GDM1 (cell line): ENCODE data around the gene RAB8B.

ENCODE experiments used
- DNase-seq: peaks from one replicate; lab custom pipeline; 2025; lab: John Stamatoyannopoulos, UW

Gene RAB8B

GRCh38 chr15:63238171-63238570, 48.8 kb downstream of the RAB8B start:
- no peak for DNase-seq

DNA sequence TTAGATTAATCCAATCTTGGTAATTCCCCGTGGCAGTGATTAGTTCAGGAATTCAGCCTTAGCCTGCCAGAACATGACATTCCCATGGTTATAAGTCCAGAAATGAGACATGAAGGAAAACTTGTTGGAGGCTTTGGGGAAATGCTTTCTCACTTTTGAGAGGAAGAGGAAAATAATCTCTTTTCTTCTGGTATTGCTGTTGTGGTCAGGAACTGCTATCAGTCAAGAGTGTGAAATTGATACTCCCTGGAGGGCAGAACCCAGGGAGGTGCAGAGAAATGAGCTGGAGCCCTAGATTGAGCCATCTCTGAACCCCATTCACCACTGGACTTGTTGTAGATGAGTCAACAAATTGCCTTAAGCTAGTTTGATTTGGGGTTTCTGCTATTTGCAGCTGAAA, 49.4 kb downstream of the RAB8B start:
- no peak for DNase-seq

GRCh38 chr15:63240109-63240508, 50.7 kb downstream of the RAB8B start:
- no peak for DNase-seq

DNA sequence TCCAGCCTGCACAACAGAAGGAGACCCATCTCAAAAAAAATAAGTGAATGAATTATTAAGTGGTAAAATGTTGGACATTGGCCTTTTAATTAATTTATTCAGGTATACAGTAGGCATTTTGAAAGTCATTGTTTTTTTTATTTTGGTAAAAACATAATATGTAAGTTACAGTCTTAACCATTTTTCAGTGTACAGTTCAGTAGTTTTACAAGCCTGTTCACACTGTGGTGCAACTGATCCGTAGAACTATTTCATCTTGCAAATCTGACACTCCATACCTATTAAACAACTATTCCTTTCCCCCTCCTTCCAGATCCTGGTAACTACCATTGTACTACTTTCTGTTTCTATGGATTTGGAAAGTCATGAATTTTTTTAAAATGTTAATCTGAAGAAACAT, 51.9 kb downstream of the RAB8B start:
- DNase-seq: no peak

GRCh38 chr15:63243101-63243500, 53.7 kb downstream of the RAB8B start:
- DNase-seq: no peak

DNA sequence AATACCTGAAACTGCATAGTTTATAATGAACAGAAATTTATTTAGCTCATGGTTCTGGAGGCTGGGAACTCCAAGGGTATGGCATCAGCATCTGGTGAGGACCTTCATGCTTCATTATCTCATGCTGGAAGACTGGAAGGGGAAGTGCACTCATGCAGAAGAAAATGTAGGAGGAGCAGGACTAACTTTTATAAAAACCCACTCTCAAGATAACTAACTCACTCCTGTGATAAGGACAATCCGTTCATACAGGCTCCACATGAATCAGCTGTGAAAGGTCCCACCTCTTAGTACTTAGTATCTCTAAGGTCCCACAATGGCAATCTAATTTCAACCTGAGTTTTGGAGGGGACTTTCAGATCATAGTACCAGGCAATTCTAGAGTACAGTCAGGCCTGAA, 54.4 kb downstream of the RAB8B start:
- DNase-seq: no peak

GRCh38 chr15:63244399-63244798, 55.0 kb downstream of the RAB8B start:
- no peak for DNase-seq

DNA sequence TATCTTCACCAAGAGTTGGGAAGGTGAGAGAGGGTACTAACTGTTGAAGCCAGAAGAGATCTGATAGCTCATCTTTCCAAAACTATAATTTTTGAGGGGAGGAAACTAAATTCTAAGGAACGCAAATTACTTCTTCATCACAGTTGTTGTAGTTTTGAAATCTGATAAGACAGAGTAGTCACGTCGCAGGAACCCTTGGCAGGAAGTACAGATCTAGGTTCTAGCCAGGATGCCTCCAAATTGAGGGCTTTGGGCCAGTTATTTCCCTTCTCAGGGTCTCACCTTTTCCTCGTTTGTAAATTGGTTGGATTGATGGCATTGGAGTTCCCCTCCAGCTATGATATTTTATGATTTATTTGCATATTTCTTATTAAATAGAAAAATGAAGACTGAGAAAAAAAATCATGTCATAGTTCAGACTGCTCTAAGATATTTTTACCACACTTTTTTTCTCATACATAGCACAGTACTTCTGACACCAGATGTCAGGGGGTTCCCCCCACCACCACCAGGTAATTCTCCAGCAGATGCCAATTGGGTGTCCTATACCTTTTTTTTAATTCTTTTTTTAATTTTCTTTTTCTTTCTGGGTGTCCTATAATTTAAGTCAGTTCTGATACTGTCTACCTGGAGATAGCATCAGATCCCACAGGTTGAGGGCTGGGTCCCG, 55.7 kb downstream of the RAB8B start:
- DNase-seq: no peak

GRCh38 chr15:63246691-63247469, 57.5 kb downstream of the RAB8B start:
- DNase-seq: no peak

DNA sequence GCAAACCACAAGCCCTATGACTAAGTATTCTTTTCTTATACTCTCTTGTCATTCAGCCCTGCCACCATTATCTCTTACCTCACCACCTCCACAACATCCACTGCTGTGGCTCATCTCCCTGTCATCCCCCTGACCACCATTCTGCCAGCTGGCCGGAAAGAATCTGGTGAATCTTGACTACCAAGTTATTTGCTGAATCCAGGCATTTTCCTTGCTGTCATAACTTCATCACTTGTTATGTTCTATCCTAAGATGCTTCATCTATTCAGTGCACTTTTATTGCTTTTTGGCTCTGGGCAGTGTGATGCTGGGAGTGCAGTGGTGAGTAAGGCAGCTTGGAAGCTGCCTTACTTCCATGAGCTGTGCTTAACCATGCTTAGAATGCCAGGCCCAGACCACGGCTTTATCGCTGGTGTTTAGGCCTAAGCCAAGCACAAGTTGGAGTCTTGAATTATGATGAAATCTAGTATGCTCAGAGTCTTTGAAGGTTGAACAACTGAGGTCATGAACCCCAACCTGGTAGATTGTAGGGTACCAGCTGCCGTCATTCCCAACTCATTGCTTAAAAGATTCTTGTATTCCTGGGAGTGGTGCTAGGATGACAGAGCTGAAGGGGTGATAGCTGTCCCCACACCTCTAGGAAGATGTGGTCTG, 61.0 kb downstream of the RAB8B start:
- no peak for DNase-seq

- DNase-seq: no peak
These were observed 62.3 kb downstream of the RAB8B start for GRCh38 chr15:63251701-63252100.

DNA sequence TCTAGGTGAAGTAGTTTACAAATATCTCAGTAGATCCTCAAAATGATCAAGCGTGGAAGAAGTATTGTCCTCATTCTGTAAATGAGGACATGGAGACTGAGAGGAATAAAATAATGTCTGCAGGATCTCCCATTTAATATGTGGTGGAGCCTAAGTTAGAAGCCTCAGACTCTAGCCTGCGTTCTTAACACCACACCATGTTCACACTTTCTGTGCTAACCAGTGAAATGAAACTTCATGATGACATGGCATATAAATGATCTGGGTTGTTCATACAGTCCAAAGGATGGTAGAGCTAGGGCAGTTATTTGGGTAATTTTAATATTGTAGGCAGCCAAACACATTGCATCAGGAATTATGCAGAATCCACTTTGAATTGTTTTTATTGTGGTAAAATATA, 62.9 kb downstream of the RAB8B start:
- DNase-seq: no peak

DNA sequence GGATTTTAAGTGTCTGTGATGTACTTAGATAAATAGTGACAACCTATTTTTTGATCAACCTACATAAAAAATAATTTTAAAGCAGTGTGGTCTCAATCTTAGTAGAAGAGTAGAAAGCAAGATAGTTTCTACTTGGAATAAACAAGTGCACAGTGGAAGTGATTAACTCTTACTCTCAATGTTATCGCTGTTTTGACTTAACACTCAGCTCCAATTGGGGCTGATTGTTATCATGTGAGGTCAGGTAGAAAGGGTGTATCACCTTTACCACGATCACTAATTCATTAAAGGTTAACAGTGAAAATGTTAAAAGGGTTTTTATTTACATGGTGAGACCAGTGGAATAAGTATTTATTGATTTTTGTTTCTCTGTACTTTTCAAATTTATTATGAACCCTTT, 65.6 kb downstream of the RAB8B start:
- DNase-seq: no peak

- DNase-seq: no peak
These were observed 66.1 kb downstream of the RAB8B start for GRCh38 chr15:63255489-63255990.

DNA sequence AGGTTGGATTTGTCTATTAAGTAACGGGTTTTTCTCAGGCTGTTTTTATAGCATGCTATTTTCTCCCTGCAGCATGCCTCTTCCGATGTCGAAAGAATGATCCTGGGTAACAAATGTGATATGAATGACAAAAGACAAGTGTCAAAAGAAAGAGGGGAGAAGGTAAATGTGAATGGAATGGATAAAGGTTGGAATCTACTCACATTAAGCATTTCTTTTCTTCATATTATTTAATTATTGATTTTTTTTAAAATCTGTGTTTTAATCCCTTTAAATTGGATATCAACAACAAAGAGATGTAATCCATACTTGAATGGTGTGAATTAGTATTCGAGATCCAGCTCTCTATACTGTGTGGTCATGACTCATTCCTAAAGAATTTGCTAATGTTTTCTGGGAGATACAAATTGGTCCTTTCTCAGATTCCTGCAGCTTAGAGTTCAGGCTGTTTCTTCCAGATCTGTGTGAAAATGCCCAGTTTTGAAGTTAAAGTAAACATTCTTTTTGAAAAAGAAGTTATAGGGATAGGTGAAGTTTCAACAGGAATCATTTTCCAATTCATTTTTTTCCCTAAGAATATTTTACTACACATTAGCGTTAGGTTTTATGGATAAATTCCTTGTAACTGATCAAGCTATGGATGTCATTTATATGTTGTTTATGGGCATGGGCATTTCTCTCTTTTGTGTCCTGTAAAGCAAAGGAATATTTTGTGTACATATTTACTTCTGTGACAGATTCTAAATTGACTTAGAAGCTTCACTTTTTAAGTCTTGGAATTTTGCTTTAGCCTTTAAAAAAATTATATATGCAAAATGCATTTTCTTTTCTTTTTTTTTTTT, 67.2 kb downstream of the RAB8B start:
- no peak for DNase-seq

DNA sequence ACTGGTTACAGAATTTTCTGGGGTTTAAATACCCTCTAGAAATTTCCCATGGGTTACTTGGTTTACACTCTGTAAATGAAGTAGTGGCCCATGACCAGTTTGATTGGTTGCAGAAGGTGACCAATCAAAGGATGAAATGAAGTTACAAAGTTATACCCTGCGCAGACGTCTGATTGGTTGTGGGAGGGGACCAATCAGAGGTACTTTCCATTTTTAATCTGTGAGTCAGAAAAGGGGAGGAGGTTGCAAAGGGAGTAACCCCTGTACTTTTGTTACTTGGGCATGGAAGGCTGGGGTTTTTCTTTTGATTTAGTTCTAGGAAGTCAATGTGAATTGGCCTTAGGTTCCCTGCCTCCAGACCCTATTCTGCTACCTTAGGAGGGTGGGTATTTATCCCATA, 69.3 kb downstream of the RAB8B start:
- DNase-seq: no peak

GRCh38 chr15:63260791-63261190, 71.4 kb downstream of the RAB8B start:
- no peak for DNase-seq

DNA sequence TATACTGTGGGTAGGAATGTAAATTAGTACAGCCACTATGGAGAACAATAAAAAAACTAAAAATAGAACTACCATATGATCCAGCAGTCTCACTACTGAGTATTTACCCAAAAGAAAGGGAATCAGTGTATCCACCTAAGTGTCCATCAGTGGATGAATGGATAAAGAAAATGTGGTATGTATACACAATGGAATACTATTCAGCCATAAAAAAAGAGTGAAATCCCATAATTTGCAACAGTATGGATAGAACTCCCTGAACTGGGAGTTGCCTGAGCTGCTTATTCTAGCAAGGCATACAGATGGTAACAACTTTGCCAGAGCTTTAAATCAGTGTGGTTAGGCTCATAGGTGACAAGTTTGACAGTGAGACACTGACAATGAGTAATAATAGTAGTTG, 71.9 kb downstream of the RAB8B start:
- DNase-seq: no peak

- DNase-seq: no peak
These were observed 74.1 kb downstream of the RAB8B start for GRCh38 chr15:63263519-63263918.

GRCh38 chr15:63264688-63265293, 75.4 kb downstream of the RAB8B start:
- DNase-seq: no peak

GRCh38 chr15:63274427-63274826, 85.0 kb downstream of the RAB8B start:
- DNase-seq: no peak
